Activated CD4-positive, alpha-beta T cell treated with anti-CD3 and anti-CD28 coated beads for 24 hours (primary cell): ENCODE results near the gene ARMC10.
"Not testable (repeated sequence)": the region's sequence is repeated elsewhere in the genome, so short reads cannot be mapped to it uniquely, and the experiment has no call there.

Source experiments
- DNase-seq, 2 donors: peaks; one replicate each; pipeline ENCODE4 v3.0.0-alpha.2; 2020; ENCODE audit warnings: low read depth in 2 of 2

Gene ARMC10

DNA sequence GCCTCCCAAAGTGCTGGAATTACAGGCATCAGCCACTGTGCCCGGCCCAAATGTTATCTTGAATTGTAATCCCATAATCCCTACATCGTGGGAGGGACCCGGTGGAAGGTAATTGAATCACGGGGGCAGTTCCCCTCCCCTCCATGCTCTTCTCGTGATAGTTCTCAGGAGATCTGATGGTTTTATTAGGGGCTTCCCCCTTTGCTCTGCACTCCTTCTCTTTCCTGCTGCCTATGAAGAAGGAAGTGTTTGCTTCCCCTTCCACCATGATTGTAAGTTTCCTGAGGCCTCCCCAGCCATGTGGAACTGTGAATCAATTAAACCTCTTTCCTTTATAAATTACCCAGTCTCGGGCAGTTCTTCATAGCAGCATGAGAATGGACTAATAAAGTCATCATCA, 3.3 kb downstream of the ARMC10 start:
- DNase-seq: not testable (repeated sequence)

GRCh38 chr7:103079836-103080235, 4.9 kb downstream of the ARMC10 start:
- no peak for DNase-seq

DNA sequence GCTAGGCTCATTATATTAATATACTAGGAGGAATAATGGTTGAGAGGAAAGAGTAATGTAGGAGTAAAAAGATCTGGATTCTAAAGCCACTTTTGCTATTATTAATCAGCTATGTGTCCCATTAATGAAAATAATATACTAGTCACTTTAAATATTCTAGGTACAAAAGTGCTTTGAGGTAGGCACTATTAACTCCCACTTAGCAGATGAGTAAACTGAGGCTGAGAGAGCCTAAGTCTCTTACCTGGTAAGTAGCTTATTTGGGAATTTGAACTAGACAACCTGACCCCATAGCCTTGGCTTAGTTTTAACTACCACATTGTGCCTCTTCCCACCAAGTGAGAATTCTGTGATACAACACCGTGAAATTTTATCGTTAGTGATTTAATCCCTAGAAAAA, 6.0 kb downstream of the ARMC10 start:
- DNase-seq: no peak

DNA sequence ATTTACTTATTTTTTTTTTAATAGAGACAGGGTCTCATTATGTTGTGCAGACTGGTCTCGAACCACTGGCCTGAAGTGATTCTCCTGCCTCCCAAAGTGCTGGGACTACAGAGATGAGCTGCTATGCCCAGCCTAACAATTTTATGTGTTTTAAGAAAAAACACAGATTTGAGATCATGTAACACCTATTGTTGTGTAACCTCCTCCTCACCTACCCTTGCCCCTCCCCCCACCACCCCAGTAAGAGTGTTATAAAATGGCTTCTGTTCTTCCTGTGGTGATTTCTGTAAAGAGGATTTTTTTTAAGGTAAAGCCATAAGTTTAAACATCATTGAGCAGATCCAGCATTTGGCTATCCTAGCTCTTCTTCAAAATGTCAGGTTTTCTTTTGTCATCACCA, 7.6 kb downstream of the ARMC10 start:
- no peak for DNase-seq

DNA sequence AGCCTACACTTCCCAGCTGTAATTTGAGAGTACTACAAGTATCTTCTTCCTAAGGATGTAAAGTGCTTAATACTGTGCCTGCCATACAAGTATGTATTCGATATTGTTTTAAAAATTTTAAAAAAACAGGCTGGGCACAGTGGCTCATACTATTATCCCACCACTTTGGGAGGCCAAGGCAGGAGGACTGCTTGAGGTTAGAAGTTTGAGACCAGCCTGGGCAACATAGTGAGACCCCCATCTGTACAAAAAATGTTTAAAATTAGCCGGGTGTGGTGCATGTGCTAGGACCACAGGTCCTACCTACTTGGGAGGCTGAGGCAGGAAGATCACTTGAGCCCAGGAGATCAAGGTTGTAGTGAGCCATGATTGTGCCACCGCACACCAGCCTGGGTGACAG, 8.3 kb downstream of the ARMC10 start:
- no peak for DNase-seq

- DNase-seq: not testable (repeated sequence)
Observed at GRCh38 chr7:103092321-103092720, 17.4 kb downstream of the ARMC10 start.

GRCh38 chr7:103093429-103093828, 18.5 kb downstream of the ARMC10 start:
- DNase-seq: no peak

DNA sequence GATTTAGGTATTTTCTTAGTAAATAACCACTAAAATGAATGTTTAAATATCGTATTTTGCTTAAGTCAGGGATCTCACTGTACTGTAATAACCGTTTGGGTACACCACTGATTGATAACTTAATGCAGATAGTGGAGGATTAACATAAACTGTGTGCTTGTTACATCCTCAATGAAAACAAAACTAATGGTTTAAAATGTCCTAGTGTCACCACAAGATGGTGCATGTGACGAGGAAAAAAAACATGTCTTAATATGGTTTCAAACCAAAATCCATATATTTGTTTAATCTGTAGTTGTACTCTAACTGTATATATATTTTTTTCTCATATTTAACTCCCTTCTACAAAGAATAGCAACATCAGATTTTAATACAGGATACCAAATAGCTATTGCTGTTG, 19.2 kb downstream of the ARMC10 start:
- DNase-seq: no peak

DNA sequence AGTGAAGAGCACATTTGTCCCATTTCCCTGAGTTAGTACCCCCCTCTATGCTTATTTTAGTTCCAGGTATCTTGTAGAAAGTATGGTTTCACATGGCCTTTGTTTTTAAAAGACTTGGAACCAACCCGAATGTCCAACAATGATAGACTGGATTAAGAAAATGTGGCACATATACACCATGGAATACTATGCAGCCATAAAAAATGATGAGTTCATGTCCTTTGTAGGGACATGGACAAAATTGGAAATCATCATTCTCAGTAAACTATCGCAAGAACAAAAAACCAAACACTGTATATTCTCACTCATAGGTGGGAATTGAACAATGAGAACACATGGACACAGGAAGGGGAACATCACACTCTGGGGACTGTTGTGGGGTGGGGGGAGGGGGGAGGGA, 20.6 kb downstream of the ARMC10 start:
- DNase-seq: not testable (repeated sequence)

GRCh38 chr7:103097041-103097440, 22.1 kb downstream of the ARMC10 start:
- DNase-seq: no peak

DNA sequence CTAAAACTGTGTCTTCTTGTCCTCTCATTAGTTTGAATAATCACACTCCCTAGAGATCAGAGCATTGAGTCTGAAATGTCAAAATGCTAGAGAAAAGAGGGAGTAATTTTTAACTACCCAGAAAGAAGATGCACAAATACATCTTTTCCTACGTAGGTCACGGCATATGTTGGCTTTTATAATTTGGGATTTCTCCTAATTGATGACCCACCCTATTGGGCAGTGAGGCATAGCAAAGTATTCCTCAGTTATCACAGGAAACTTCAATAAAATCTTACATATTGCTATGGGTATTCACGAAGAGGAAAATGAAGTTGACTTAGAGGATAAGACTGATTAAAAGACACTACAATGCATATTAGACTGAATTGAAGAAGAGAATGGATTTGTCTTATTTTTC, 25.4 kb downstream of the ARMC10 start:
- no peak for DNase-seq

- DNase-seq: no peak
Observed at GRCh38 chr7:103101543-103101942, 26.6 kb downstream of the ARMC10 start.

DNA sequence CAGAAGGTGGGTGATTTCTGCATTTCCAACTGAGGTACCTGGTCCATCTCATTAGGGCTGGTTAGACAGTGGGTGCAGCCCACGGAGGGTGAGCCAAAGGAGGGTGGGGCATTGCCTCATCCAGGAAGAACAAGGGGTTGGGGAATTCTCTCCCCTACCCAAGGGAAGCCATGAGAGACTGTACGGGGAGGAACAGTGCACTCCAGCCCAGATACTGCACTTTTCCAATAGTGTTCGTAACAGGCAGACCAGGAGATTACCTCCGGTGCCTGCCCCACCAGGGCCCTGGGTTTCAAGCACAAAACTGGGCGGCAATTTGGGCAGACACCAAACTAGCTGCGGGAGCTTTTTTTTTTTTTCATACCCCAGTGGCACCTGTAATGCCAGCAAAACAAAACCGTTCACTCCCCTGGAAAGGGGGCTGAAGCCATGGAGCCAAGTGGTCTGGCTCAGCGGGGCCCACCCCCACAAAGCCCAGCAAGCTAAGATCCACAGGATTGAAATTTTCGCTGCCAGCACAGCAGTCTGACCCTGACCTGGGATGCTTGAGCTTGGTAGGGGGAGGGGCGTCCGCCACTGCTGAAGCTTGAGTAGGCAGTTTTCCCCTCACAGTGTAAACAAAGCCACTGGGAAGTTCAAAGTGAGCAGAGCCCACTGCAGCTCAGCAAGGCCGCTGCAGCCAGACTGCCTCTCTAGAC, 31.2 kb downstream of the ARMC10 start:
- no peak for DNase-seq

DNA sequence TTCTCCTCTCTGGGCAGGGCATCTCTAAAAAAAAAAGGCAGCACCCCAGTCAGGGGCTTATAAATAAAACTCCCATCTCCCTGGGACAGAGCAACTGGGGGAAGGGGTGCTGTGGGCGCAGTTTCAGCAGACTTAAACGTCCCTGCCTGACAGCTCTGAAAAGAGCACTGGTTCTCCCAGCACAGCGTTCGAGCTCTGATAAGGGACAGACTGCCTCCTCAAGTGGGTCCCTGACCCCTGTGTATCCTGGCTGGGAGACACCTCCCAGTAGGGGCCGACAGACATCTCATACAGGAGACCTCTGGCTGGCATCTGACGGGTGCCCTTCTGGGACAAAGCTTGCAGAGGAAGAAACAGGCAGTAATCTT, 31.7 kb downstream of the ARMC10 start:
- DNase-seq: not testable (repeated sequence)

DNA sequence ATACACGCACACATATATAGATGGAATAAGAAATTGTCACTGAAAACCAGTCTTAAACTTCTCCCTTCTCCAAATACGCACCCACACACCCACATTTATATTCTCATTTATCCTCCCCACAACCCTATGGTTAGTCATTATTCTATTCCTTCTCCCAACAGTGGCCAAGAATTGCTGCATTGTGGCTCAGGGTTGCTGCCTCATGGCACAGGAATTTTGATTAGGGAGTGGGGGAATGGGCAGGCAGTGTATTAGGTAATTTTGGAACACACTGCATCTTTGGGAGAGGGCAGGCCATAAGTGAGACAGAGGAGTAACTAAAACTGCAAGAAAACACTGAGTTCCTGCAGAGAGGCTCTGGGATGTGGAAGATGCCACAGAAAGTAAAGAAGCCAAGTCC, 38.2 kb downstream of the ARMC10 start:
- no peak for DNase-seq

GRCh38 chr7:103114576-103115008, 39.7 kb downstream of the ARMC10 start:
- DNase-seq: no peak

- DNase-seq: no peak
Observed at GRCh38 chr7:103115771-103116170, 40.8 kb downstream of the ARMC10 start.

GRCh38 chr7:103116511-103116910, 41.6 kb downstream of the ARMC10 start:
- no peak for DNase-seq

DNA sequence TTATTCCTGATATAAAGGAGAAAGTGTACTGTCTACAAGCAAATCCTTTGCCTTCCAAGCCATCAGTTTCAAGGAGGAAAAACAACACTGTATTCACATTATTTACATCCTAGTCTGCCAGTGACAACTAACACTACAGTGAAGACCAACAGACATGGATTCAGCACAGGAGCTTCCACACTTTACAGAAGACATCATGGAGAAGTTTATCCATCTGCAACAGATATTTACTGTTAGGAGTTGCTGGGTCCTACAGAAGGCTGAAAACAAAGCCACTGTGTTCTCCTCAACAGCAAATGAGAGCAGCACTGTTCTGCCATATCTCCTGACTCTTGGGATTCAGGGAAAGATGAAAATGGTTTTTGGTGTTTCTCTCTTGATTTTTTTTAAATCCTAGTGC, 42.1 kb downstream of the ARMC10 start:
- no peak for DNase-seq

DNA sequence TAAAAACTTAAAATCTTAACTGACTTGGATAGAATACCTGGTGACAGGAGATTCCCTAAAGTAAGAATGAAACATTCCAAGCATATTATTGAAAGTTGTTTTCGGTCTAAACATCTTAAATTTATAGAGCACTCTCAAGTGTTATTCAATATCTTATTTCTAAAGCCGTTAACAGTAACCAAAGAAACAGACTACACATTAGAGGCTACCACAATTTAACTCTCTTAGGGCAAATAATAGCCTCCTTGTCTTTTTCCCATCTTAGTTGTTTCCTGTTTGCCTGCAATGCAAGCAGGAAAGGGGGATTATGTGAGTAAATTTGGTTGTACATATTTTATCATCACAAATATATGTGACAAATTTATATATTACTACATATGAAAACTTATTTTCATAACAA, 42.5 kb downstream of the ARMC10 start:
- no peak for DNase-seq

- no peak for DNase-seq
Observed at GRCh38 chr7:103119791-103120291, 44.9 kb downstream of the ARMC10 start.

DNA sequence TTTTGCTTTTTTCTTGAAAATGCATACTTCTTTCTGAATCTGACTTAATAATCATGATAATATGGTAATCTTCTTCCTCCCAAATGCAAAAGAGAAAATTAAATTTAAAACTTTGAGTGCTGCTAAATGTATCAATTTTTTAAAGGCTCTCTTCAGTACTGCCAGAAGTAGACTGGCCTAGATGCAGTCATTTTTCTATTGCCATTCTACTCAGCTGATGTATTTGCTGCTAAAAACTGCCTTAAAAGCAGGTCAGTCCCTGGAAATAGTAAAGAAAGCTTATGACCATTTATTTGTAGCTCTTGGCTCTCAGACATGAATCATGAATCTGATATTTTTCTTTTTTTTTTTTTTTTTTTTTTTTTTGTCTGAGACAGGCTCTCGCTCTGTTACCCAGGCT, 45.4 kb downstream of the ARMC10 start:
- DNase-seq: no peak

- DNase-seq: no peak
Observed at GRCh38 chr7:103121641-103122040, 46.7 kb downstream of the ARMC10 start.

DNA sequence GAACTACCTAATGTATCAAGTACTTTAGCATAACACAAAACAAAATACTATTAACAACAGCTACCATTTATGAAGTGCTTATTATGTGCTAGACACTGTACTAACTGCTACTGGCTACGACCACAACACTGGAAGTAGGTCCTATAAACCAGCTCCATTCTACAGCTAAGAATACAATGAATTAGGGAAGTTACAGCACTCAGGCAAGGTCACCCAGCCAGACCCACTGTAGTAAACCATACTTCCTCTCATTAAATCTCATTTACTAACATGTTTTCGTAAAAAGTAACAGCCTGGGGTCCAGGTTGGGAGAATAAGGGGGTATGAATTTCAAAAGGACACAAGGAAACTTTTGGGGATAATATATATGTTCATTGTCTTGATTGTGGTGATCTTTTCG, 48.6 kb downstream of the ARMC10 start:
- DNase-seq: no peak
